A673 (cell line): ENCODE results near the gene TCF3. TPM values are rescaled to one million over a fixed set of nuclear protein-coding genes. Genes with fewer than 3 reads are reported as not detected.

Source experiments
- BruUV-seq: library from RNA; stranded (reverse); fragments of 400-500 nt; replicated peaks from 2 replicates; lab custom pipeline; 2021; lab: Mats Ljungman, UMichigan
- CTCF ChIA-PET: fragments of 300-600 bp; sonication (Branson Sonifier 250); formaldehyde crosslinking; loops from one replicate; lab custom pipeline; 2022; ENCODE audit warnings: antibody characterized with exemption; lab: Charles Lee
- POLR2A ChIA-PET: fragments of 300-600 bp; sonication (Branson Sonifier 250); formaldehyde crosslinking; loops from one replicate; lab custom pipeline; 2022; ENCODE audit warnings: antibody characterized with exemption; ENCODE audit not compliant: low non-redundant PET; lab: Charles Lee
- DNase-seq: peaks from one replicate; pipeline ENCODE4 v3.0.0-alpha.2; 2015; ENCODE audit warnings: low spot score
- H3K27ac ChIP-seq: fragments of 200-600 bp; sonication (generic); 2 replicates; pipeline ENCODE4 v1.5.1; 2016; ENCODE audit warnings: mixed run types, low read depth, mild to moderate bottlenecking, mixed read lengths, antibody characterized with exemption, low read length; ENCODE audit not compliant: poor library complexity, severe bottlenecking
- H3K27me3 ChIP-seq: fragments of 200-600 bp; sonication (generic); replicated peaks from 2 replicates; pipeline ENCODE4 v1.6.1; 2017; ENCODE audit warnings: mixed run types, low read depth, mild to moderate bottlenecking, mixed read lengths, antibody characterized with exemption, low read length; ENCODE audit not compliant: insufficient read depth, poor library complexity
- H3K36me3 ChIP-seq: fragments of 200-600 bp; sonication (generic); 2 replicates; pipeline ENCODE4 v1.6.1; 2016; ENCODE audit warnings: mixed run types, mild to moderate bottlenecking, mixed read lengths, antibody characterized with exemption, low read length; ENCODE audit not compliant: insufficient read depth, poor library complexity, severe bottlenecking
- H3K4me1 ChIP-seq: fragments of 200-600 bp; sonication (generic); 2 replicates; pipeline ENCODE4 v1.6.1; 2017; ENCODE audit warnings: mixed run types, mild to moderate bottlenecking, mixed read lengths, antibody characterized with exemption, low read length; ENCODE audit not compliant: insufficient read depth, poor library complexity, severe bottlenecking
- H3K4me3 ChIP-seq: fragments of 200-600 bp; sonication (generic); 2 replicates; pipeline ENCODE4 v1.5.1; 2016; ENCODE audit warnings: low read depth, mixed run types, mild to moderate bottlenecking, mixed read lengths, low read length; ENCODE audit not compliant: poor library complexity, severe bottlenecking
- H3K9me3 ChIP-seq: fragments of 200-600 bp; sonication (generic); 2 replicates; pipeline ENCODE4 v1.6.1; 2016; ENCODE audit warnings: mixed run types, low read depth, mild to moderate bottlenecking, mixed read lengths, antibody characterized with exemption, low read length; ENCODE audit not compliant: poor library complexity, severe bottlenecking
- EZH2 ChIP-seq: fragments of 200-600 bp; sonication (generic); IDR thresholded peaks from 2 replicates; pipeline ENCODE4 v1.6.1; 2017; ENCODE audit warnings: borderline replicate concordance, low read depth, mild to moderate bottlenecking, mixed read lengths, antibody characterized with exemption, low read length; ENCODE audit not compliant: poor library complexity, severe bottlenecking
- intact Hi-C: fragments of 100-400 bp; cut with micrococcal nuclease; formaldehyde crosslinking; loops from one replicate; pipeline ENCODE4 v1.10.0; 2022; ENCODE audit not compliant: unreplicated experiment
- total RNA-seq: library from RNA; stranded (reverse); gene quantifications from 2 replicates; pipeline ENCODE4 v1.2.3, GENCODE V29; 2021
- TF ChIP-seq, protein P1 (sequence below): fragments of 300-800, 200-600 bp; sonication (generic); conservative IDR thresholded peaks from 2 replicates; pipeline ENCODE4 v1.5.1; 2017; ENCODE audit warnings: low read depth, mild to moderate bottlenecking, antibody characterized with exemption, low read length, moderate library complexity, mixed read lengths

Gene TCF3
- total RNA-seq, 1 experiment from 2014 or later, result 333 TPM

- TF ChIP-seq EZH2, result no peak
- TF ChIP-seq, protein P1, sequence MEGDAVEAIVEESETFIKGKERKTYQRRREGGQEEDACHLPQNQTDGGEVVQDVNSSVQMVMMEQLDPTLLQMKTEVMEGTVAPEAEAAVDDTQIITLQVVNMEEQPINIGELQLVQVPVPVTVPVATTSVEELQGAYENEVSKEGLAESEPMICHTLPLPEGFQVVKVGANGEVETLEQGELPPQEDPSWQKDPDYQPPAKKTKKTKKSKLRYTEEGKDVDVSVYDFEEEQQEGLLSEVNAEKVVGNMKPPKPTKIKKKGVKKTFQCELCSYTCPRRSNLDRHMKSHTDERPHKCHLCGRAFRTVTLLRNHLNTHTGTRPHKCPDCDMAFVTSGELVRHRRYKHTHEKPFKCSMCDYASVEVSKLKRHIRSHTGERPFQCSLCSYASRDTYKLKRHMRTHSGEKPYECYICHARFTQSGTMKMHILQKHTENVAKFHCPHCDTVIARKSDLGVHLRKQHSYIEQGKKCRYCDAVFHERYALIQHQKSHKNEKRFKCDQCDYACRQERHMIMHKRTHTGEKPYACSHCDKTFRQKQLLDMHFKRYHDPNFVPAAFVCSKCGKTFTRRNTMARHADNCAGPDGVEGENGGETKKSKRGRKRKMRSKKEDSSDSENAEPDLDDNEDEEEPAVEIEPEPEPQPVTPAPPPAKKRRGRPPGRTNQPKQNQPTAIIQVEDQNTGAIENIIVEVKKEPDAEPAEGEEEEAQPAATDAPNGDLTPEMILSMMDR, result no peak
- no TSS peak for BruUV-seq
- H3K27ac ChIP-seq, result no peak overlapping the region
- ChIA-PET POLR2A (no interaction called here), CTCF (interaction anchor here (0.6 kb wide), 1 partner anchor 41 kb away, joined by 7 read pairs; no protein-coding TSS in a partner anchor)
- no peaks in the 10 kb centered on the region for H3K4me1 ChIP-seq
- H3K9me3 ChIP-seq, result no peaks in the 10 kb centered on the region
- no peaks in the 10 kb centered on the region for H3K27me3 ChIP-seq
- DNase-seq, result no peak
- H3K36me3 ChIP-seq, result peaks cover 89% of the 10 kb centered on the region
- intact Hi-C loops, result no loop called here
- no peak overlapping the region for H3K4me3 ChIP-seq
Observed at GRCh38 chr19:1622541-1622940, 29.9 kb downstream of the TCF3 start.

DNA sequence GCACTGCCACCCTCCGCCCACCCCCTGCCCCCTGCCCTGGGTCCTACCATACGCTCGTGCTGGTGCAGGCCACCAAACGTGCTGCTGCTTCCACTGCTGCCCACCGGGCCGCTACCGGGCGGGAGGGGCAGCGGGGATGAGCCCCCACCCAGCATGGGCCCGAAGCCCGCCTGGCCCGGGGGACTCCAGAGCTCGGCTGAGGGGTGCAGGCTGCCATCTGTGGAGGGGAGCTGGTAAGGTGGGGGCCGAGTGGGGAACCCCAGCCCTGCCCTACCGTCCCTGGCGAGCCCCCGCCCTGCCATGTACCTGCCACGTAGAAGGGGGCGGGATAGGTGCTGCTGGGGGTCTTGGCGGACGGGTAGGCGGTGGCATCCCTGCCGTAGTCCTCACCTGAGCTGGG lies 30.4 kb downstream of the TCF3 start:
- no peak overlapping the region for H3K4me3 ChIP-seq
- H3K9me3 ChIP-seq, result no peaks in the 10 kb centered on the region
- no peak overlapping the region for H3K27ac ChIP-seq
- no TSS peak for BruUV-seq
- POLR2A ChIA-PET, result no interaction called here
- H3K4me1 ChIP-seq, result no peaks in the 10 kb centered on the region
- H3K36me3 ChIP-seq, result peaks cover 86% of the 10 kb centered on the region
- no peak for DNase-seq
- intact Hi-C loops, result no loop called here
- CTCF ChIA-PET, result interaction anchor here (0.6 kb wide), 1 partner anchor 40 kb away, joined by 7 read pairs; no protein-coding TSS in a partner anchor
- no peak for TF ChIP-seq EZH2
- TF ChIP-seq, protein P1, result no peak
- H3K27me3 ChIP-seq, result no peaks in the 10 kb centered on the region

DNA sequence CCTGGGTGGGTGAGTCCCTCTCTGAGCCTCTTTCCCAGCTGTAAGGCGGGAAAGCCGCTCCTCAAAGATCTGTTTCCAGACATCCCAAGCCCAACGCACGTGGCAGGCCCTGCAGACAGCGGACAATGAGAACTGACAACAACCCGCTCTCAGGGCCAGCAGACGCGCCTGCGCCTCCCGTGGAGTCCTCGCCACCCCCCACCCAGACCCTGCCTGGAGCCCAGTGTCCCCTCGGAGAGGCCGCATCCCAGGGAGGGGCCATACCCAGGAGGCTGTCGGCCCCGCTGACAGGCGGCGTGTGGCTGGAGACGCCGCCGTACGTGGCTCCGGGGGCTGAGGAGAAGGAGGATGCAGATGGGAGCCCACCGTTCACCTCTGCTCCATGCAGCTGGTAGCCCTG lies 30.8 kb downstream of the TCF3 start:
- Histone ChIP-seq H3K36me3 (peaks cover 90% of the 10 kb centered on the region), H3K9me3 (no peaks in the 10 kb centered on the region), H3K27me3 (no peaks in the 10 kb centered on the region), H3K27ac (no peak overlapping the region), H3K4me1 (no peaks in the 10 kb centered on the region), H3K4me3 (no peak overlapping the region)
- intact Hi-C loops, result no loop called here
- ChIA-PET CTCF (no interaction called here), POLR2A (no interaction called here)
- no peak for TF ChIP-seq EZH2
- TF ChIP-seq, protein P1, result no peak
- no peak for DNase-seq
- BruUV-seq, result no TSS peak
